Middle frontal gyrus (tissue), 1 donor: ENCODE data around the gene TCF7L2.

ENCODE experiments used
- DNase-seq: peaks from one replicate; pipeline ENCODE4 v3.0.0-alpha.2; 2015; ENCODE audit warnings: low spot score; ENCODE audit errors: extremely low spot score

The TCF7L2 gene

GRCh38 chr10:112949875-112950507, at the start of gene TCF7L2:
Gene TCF7L2, plus strand, starts transcription at chr10:112950247. Its CDS starts 510 bp downstream, at chr10:112950757.
- DNase-seq = peak; percentile 72

DNA sequence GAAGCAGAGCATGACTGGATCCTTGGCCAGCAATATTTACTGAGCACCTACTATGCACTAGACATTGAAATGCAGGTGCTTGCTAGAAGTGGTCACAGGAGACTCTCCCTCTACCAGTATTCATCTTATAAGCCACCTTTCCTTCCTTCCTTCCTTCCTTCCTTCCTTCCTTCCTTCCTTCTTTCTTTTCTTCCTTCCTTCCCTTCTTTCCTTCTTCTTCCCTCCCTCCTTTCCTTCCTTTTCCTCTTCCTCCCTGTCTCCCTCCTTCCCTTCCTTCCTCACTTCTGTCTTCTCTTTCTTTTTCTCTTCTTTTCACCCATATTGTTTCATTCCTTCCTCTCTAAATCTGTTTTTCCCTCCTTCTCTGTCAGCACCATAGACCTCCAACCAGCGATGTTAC, 47.3 kb upstream of the TCF7L2 start:
- no peak for DNase-seq

DNA sequence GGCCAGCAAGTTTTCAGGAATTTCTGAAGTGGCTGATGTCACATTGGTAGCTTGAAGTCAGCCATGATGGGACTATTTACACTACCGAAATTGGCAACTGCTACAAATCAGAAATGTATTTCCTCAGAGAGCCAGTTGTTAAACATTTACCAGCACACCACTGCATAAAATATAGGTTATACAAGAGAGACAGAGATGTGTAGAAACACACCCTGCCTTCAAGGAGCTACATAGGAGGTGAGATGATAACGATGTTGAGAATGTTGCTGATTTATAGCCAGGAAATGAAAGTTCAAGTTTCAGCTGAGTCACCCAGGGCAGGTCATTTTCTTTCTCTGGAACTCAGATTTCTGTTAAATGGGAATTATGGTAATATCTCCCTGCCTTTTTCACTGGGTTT, 46.0 kb upstream of the TCF7L2 start:
- no peak for DNase-seq

DNA sequence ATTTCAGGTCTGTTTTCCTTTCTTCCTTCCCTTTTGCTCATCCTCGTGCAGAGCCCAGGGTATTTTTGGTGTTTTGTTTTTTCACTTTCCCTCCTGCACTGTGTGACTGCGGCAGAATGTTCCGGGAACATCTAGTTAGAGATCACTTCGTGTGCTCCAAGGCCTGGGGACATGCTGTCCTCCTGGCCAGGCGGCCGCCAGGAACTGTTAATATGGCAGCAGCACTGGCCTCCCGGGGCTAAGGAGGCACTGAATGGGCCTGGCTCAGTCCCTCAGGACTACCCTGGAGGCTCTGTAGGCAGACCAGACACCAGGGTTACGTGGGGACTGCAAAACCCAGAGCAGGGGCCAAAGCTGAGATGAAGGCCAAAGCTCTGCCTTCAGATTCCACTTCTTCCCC, 43.1 kb upstream of the TCF7L2 start:
- no peak for DNase-seq

- DNase-seq = no peak
Measured at GRCh38 chr10:112907893-112908292, 42.2 kb upstream of the TCF7L2 start.

DNA sequence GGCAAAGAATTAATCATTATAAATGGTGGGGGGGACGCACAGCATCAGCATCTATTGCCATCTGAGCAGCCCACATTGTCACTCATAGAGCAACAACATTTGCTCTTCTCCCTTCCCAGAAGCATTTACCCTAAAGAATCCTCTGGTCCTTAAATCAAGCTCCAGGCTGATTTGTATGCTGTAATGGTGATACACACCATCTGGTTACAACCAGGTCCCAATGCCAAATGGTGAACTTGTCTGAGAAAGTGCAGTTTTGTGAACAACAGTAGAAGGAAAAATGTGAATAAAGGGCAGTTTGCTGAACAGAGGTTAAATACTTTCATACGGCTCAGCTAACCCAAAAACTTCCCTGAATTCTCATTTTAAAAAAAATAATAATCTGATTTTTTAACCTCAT, 38.8 kb upstream of the TCF7L2 start:
- DNase-seq = no peak

- no peak for DNase-seq
Measured at GRCh38 chr10:112912410-112912928, 37.6 kb upstream of the TCF7L2 start.

GRCh38 chr10:112913255-112913654, 36.8 kb upstream of the TCF7L2 start:
- DNase-seq = no peak

- DNase-seq = no peak
Measured at GRCh38 chr10:112913661-112914287, 36.3 kb upstream of the TCF7L2 start.

- no peak for DNase-seq
Measured at GRCh38 chr10:112914288-112914952, 35.6 kb upstream of the TCF7L2 start.

GRCh38 chr10:112915590-112916572, 34.2 kb upstream of the TCF7L2 start:
- no peak for DNase-seq

GRCh38 chr10:112917681-112918080, 32.4 kb upstream of the TCF7L2 start:
- no peak for DNase-seq

GRCh38 chr10:112918771-112919170, 31.3 kb upstream of the TCF7L2 start:
- DNase-seq = no peak

- no peak for DNase-seq
Measured at GRCh38 chr10:112919721-112920120, 30.3 kb upstream of the TCF7L2 start.

DNA sequence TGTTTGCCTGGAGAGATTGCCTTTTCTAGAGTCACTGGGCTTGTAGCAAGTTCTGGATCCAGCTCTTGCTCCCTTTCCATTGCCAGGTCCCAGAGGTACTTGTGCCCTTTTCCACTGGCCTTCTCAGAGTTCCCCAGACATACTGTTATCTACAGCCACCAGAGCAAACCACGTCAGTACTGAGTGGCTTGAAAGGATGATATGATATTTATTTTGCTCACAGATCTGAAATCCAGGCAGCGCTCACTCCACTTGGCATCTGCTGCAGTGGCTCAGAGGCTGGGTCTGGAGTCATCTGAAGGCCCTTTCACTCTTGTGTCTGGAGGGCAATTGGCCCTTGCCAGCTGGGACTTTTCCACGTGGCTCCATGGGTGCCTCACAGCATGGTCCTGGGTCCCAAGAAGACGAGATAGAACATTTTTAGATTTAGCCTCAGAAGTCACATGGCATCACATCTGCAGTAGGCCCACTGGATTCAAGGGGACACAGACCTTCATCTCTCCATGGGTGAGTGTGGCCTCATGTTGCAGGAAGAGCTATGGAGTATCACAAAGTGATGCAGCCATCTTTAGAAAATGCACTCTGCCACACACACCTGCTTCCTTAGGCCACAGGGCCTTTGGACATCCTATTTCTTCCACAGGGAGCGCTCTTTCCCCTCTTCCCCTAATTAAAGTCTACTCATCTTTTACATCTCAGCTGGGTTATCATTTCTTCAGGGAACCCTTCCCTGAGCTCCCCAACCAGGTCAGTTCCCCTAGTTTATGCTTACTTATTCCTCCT, 22.9 kb upstream of the TCF7L2 start:
- no peak for DNase-seq

GRCh38 chr10:112927980-112928379, 22.1 kb upstream of the TCF7L2 start:
- no peak for DNase-seq

DNA sequence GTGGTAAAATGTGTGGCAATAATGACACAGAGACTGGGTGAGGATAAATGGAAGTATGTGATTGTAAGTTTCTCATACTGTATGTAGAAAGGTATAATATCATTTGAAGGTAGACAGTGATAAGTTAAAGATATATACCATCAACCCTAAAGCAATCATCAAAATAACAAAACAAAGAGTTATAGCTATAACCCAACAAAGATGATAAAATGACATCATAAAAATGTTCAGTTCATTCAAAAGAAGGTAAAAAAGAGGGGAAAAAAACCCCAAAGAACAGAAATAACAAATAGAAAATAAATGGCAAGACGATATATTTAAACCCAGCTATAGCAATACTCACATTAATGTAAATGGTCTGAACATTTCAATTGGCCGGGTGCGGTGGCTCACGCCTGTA, 17.4 kb upstream of the TCF7L2 start:
- DNase-seq = no peak

GRCh38 chr10:112934193-112934592, 15.9 kb upstream of the TCF7L2 start:
- no peak for DNase-seq

- no peak for DNase-seq
Measured at GRCh38 chr10:112938808-112939482, 11.1 kb upstream of the TCF7L2 start.

DNA sequence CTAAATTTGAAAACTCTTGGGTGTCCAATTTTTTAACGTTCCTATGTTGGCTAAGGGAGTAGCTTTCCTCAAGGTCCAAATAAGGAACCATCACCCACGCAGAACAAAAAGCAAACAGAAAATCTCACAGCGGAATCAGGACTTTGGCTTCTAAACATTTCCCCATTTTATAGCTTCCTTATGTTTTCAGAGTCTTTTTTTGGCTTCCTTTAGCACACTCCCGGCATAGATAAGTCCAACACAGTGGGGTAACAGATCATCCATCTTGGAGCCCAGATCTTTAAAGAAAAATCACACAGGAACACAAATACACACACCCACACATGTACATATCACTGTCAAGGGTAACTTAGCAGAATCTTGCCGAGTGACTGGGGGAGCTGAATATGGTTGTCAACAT, 4.2 kb upstream of the TCF7L2 start:
- peak; percentile 49 for DNase-seq
